PFSK-1 (cell line): Measurements from ENCODE around the gene ONECUT1.

ENCODE experiments used
- FOXP2 ChIP-seq: optimal IDR thresholded peaks from 2 replicates; pipeline ENCODE3; 2011; ENCODE audit warnings: borderline replicate concordance, control low read depth, inconsistent platforms; ENCODE audit not compliant: insufficient read depth; ENCODE audit errors: extremely low read length, extremely low read depth
- POLR2AphosphoS5 ChIP-seq: IDR thresholded peaks from 2 replicates; pipeline ENCODE4 v1.6.1; 2012; ENCODE audit warnings: low read depth, mild to moderate bottlenecking, control low read depth, low read length, moderate library complexity
- SIN3A ChIP-seq: IDR thresholded peaks from 2 replicates; pipeline ENCODE4 v1.6.1; 2012; ENCODE audit warnings: mild to moderate bottlenecking, low read length, moderate library complexity, borderline replicate concordance; ENCODE audit not compliant: insufficient read depth
- TAF1 ChIP-seq: IDR thresholded peaks from 2 replicates; pipeline ENCODE4 v1.6.1; 2012; ENCODE audit warnings: low read length, control low read depth, borderline replicate concordance; ENCODE audit not compliant: insufficient read depth
- TF ChIP-seq, protein P1 (sequence below), 2 experiments: IDR thresholded peaks; 2 replicates each; pipeline versions ENCODE4 v1.6.1 to v1.8.0; 2011 to 2012; ENCODE audit warnings: low read depth in 2 of 2, low read length in 2 of 2, control low read depth in 1 of 2, inconsistent platforms in 1 of 2, mild to moderate bottlenecking in 1 of 2, moderate library complexity in 1 of 2; ENCODE audit not compliant: insufficient read depth in 1 of 2

ONECUT1 gene

DNA sequence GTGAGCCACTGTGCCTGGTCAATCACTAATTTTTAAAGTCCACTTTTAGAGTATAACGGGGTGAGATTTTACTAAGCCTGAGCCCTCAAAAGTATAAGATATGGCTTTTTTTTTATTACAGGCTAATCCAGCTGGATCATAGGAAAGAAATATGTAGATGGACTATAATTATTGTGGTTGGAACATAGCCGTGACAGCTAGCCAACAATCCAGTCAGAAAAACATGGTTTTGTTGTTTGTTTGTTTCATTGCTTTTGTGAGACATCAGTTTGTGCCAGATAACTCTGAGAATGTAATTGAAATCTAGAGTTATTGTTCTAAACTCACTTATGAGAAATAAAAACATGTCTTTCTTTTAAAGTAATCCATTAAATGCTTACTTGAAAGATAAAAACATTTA, 73.6 kb downstream of the ONECUT1 start:
- TF ChIP-seq SIN3A = no peak

- TF ChIP-seq, protein P1, sequence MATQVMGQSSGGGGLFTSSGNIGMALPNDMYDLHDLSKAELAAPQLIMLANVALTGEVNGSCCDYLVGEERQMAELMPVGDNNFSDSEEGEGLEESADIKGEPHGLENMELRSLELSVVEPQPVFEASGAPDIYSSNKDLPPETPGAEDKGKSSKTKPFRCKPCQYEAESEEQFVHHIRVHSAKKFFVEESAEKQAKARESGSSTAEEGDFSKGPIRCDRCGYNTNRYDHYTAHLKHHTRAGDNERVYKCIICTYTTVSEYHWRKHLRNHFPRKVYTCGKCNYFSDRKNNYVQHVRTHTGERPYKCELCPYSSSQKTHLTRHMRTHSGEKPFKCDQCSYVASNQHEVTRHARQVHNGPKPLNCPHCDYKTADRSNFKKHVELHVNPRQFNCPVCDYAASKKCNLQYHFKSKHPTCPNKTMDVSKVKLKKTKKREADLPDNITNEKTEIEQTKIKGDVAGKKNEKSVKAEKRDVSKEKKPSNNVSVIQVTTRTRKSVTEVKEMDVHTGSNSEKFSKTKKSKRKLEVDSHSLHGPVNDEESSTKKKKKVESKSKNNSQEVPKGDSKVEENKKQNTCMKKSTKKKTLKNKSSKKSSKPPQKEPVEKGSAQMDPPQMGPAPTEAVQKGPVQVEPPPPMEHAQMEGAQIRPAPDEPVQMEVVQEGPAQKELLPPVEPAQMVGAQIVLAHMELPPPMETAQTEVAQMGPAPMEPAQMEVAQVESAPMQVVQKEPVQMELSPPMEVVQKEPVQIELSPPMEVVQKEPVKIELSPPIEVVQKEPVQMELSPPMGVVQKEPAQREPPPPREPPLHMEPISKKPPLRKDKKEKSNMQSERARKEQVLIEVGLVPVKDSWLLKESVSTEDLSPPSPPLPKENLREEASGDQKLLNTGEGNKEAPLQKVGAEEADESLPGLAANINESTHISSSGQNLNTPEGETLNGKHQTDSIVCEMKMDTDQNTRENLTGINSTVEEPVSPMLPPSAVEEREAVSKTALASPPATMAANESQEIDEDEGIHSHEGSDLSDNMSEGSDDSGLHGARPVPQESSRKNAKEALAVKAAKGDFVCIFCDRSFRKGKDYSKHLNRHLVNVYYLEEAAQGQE (IDR thresholded peaks at IDR 0.05; ENCODE audit: insufficient read depth in 1 of 2, low read depth in 2 of 2, low read length in 2 of 2) = no peak
- no peak for TF ChIP-seq TAF1
- no peak for TF ChIP-seq FOXP2
- no peak for TF ChIP-seq POLR2AphosphoS5
- no peak for TF ChIP-seq SIN3A
These were observed 74.7 kb downstream of the ONECUT1 start for GRCh38 chr15:52715411-52715810.

GRCh38 chr15:52714968-52715367, 75.2 kb downstream of the ONECUT1 start:
- TF ChIP-seq TAF1 (no peak), POLR2AphosphoS5 (no peak), SIN3A (no peak), FOXP2 (no peak)
- TF ChIP-seq, protein P1 (IDR thresholded peaks at IDR 0.05; ENCODE audit: insufficient read depth in 1 of 2, low read depth in 2 of 2, low read length in 2 of 2) = no peak

- no peak for TF ChIP-seq POLR2AphosphoS5
- TF ChIP-seq, protein P1 (IDR thresholded peaks at IDR 0.05; ENCODE audit: insufficient read depth in 1 of 2, low read depth in 2 of 2, low read length in 2 of 2) = no peak
- no peak for TF ChIP-seq FOXP2
- no peak for TF ChIP-seq SIN3A
- TF ChIP-seq TAF1 = no peak
These were observed 79.3 kb downstream of the ONECUT1 start for GRCh38 chr15:52710708-52711389.

- TF ChIP-seq TAF1 = no peak
- TF ChIP-seq POLR2AphosphoS5 = no peak
These were observed 80.0 kb downstream of the ONECUT1 start for GRCh38 chr15:52710050-52710707.

GRCh38 chr15:52709187-52709981, 80.8 kb downstream of the ONECUT1 start:
- TF ChIP-seq FOXP2 (no peak), SIN3A (no peak), TAF1 (no peak), POLR2AphosphoS5 (no peak)
- TF ChIP-seq, protein P1 (IDR thresholded peaks at IDR 0.05; ENCODE audit: insufficient read depth in 1 of 2, low read depth in 2 of 2, low read length in 2 of 2) = no peak
